Measurements from ENCODE around the gene MFF.

- TF ChIP-seq POLR2A (IDR thresholded peaks at IDR 0.05; ENCODE audit: low read depth, low read length) (no peak), POLR2AphosphoS5 (IDR thresholded peaks at IDR 0.05; ENCODE audit: low read depth, low read length) (no peak), TAF1 (IDR thresholded peaks at IDR 0.05; ENCODE audit: borderline replicate concordance, low read depth, low read length) (no peak)
Observed at GRCh38 chr2:227348324-227348723, 23.3 kb downstream of the MFF start.
